ENCODE measurements around the gene GPR22.

Gene GPR22

GRCh38 chr7:107495516-107495915 is 25.7 kb downstream of the GPR22 start:
- no peaks in the 10 kb centered on the region for H3K9me3 ChIP-seq (ENCODE audit: control insufficient read depth, low read length)
- H3K9ac ChIP-seq = no peak overlapping the region
- H3K4me1 ChIP-seq = no peaks in the 10 kb centered on the region
- no peak overlapping the region for H3K4me3 ChIP-seq (ENCODE audit: low read depth, low read length)
- peaks cover 11% of the 10 kb centered on the region for H3K79me2 ChIP-seq
- H2AFZ ChIP-seq = no peak overlapping the region
- no peak overlapping the region for H3K27ac ChIP-seq
- H3K27me3 ChIP-seq (ENCODE audit: control insufficient read depth, insufficient read depth, low read length) = no peaks in the 10 kb centered on the region
- no peaks in the 10 kb centered on the region for H3K36me3 ChIP-seq (ENCODE audit: control insufficient read depth, insufficient read depth, low read length)
- H3K4me2 ChIP-seq (ENCODE audit: low read length) = no peak overlapping the region
- TF ChIP-seq CTCF (IDR thresholded peaks at IDR 0.05) = no peak

DNA sequence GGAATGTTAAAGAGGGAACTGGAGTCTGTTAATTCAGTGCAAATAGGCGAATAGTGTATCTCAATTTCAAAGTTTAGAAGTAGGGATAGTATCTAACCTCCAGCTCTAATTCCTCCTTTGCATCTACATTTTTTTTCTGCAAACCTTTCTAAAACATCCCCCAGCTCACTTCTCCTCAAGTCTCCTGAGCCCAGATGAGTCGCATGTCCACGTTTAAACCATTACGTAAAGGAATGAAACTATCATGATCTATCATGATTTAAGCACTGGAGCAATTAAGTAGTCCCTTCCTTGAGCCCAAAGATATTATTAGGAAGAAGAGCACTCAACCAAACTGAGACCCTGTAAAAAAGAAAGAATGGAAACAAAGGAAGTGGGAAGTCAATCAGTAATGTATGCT is 29.9 kb downstream of the GPR22 start:
- no peak overlapping the region for H2AFZ ChIP-seq
- H3K4me2 ChIP-seq (ENCODE audit: low read length) = no peak overlapping the region
- H3K4me3 ChIP-seq (ENCODE audit: low read depth, low read length) = no peak overlapping the region
- TF ChIP-seq CTCF (IDR thresholded peaks at IDR 0.05) = no peak
- peaks cover 11% of the 10 kb centered on the region for H3K79me2 ChIP-seq
- H3K27ac ChIP-seq = no peak overlapping the region
- no peaks in the 10 kb centered on the region for H3K4me1 ChIP-seq
- H3K9ac ChIP-seq = no peak overlapping the region
- H3K9me3 ChIP-seq (ENCODE audit: control insufficient read depth, low read length) = no peaks in the 10 kb centered on the region
- no peaks in the 10 kb centered on the region for H3K27me3 ChIP-seq (ENCODE audit: control insufficient read depth, insufficient read depth, low read length)
- peaks cover 4% of the 10 kb centered on the region for H3K36me3 ChIP-seq (ENCODE audit: control insufficient read depth, insufficient read depth, low read length)

- no peaks in the 10 kb centered on the region for H3K9me3 ChIP-seq (ENCODE audit: control insufficient read depth, low read length)
- H3K36me3 ChIP-seq (ENCODE audit: control insufficient read depth, insufficient read depth, low read length) = peaks cover 4% of the 10 kb centered on the region
- peaks cover 16% of the 10 kb centered on the region for H3K79me2 ChIP-seq
- no peak overlapping the region for H3K4me2 ChIP-seq (ENCODE audit: low read length)
- peaks cover 3% of the 10 kb centered on the region for H3K4me1 ChIP-seq
- H3K4me3 ChIP-seq (ENCODE audit: low read depth, low read length) = no peak overlapping the region
- TF ChIP-seq CTCF (IDR thresholded peaks at IDR 0.05) = no peak
- H3K9ac ChIP-seq = no peak overlapping the region
- no peaks in the 10 kb centered on the region for H3K27me3 ChIP-seq (ENCODE audit: control insufficient read depth, insufficient read depth, low read length)
- H2AFZ ChIP-seq = no peak overlapping the region
- H3K27ac ChIP-seq = no peak overlapping the region
Observed at GRCh38 chr7:107501593-107501992, 31.7 kb downstream of the GPR22 start.

- Histone ChIP-seq H3K4me1 (peaks cover 3% of the 10 kb centered on the region), H3K4me3 (ENCODE audit: low read depth, low read length) (no peak overlapping the region), H3K4me2 (ENCODE audit: low read length) (no peak overlapping the region), H2AFZ (no peak overlapping the region), H3K9ac (no peak overlapping the region), H3K27ac (no peak overlapping the region), H3K36me3 (ENCODE audit: control insufficient read depth, insufficient read depth, low read length) (peaks cover 4% of the 10 kb centered on the region), H3K79me2 (peaks cover 15% of the 10 kb centered on the region), H3K9me3 (ENCODE audit: control insufficient read depth, low read length) (no peaks in the 10 kb centered on the region), H3K27me3 (ENCODE audit: control insufficient read depth, insufficient read depth, low read length) (no peaks in the 10 kb centered on the region)
- no peak for TF ChIP-seq CTCF (IDR thresholded peaks at IDR 0.05)
Observed at GRCh38 chr7:107502154-107502553, 32.3 kb downstream of the GPR22 start.

DNA sequence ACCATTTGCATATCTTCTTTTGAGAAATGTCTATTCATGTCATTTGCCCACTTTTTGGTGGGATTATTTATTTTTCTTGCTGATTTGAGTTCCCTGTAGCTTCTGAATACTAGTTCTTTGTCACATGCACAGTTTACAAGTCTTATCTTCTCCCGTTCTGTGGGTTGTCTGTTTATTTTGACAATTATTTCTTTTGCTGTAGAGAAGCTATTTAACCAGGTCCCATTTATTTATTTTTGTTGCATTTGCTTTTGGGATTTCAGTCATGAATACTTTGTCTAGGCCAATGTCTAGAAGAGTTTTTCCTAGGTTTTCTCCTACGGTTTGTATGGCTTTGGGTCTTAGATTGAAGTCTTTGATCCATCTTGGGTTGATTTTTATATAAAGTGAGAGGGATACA is 32.9 kb downstream of the GPR22 start:
- Histone ChIP-seq H3K27ac (no peak overlapping the region), H3K4me1 (peaks cover 3% of the 10 kb centered on the region), H3K4me3 (ENCODE audit: low read depth, low read length) (no peak overlapping the region), H3K27me3 (ENCODE audit: control insufficient read depth, insufficient read depth, low read length) (no peaks in the 10 kb centered on the region), H3K4me2 (ENCODE audit: low read length) (no peak overlapping the region), H3K9ac (no peak overlapping the region), H2AFZ (no peak overlapping the region), H3K36me3 (ENCODE audit: control insufficient read depth, insufficient read depth, low read length) (peaks cover 4% of the 10 kb centered on the region), H3K9me3 (ENCODE audit: control insufficient read depth, low read length) (no peaks in the 10 kb centered on the region), H3K79me2 (peaks cover 17% of the 10 kb centered on the region)
- TF ChIP-seq CTCF (IDR thresholded peaks at IDR 0.05) = no peak

All from parathyroid adenoma (tissue), 2 donors.